Measurements from ENCODE around the gene LRRN1. TPM values are rescaled to one million over a fixed set of nuclear protein-coding genes. Genes with fewer than 3 reads are reported as not detected.

LRRN1 gene
- under 0.01 TPM in 2 replicates for total RNA-seq

DNA sequence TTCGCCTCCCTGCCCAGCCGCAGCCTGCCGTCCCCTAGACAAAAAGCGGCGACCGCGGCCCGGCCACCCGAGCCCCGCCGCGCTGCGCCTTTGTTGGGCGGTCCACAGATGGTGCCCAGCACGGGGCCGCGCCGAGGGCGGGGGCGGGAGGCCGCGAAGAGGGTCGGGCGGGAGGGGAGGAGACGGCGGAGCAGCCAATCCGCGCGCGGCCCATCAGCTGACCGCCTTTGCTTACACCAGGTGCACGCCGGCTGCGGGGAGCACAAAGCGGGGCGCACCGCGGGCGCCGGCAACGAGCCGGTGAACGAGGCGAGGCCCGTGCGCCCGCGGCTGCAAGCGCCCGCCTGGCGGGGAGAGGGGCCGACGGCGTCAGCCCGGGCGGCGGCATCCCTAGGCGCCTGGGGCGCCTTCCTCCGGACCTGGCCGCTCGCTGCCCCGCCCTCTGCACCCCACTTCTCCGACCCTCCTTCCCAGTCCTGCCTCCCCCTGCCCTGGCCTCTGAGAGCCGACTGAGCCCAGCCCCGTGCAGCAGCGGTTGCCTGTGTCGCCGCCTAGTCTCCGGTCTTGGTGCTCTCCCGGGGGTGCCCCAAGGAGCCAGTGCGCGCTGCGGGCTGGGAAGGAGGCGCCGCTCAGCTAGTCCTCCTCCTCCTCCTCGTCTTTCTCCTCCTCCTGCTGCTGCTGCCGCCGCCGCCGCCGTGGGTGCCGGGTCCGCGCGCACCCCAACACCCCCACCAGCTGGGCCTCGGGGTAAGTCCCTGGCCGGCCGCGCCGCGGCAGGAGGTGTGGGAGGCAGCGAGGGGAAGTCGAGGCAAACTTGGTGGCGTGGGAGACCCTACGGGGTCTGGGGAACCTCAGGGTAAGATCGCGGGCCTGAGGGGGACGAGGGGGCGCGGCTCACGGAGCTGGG, at the start of gene LRRN1:
Gene LRRN1 (plus strand): TSS at position 259 of the 907 bp plus-strand sequence. CDS start 45,211 bp downstream, outside the sequence.

Data from regular cardiac myocyte (primary cell).